ENCODE data around the gene SMTN.

Gene SMTN

DNA sequence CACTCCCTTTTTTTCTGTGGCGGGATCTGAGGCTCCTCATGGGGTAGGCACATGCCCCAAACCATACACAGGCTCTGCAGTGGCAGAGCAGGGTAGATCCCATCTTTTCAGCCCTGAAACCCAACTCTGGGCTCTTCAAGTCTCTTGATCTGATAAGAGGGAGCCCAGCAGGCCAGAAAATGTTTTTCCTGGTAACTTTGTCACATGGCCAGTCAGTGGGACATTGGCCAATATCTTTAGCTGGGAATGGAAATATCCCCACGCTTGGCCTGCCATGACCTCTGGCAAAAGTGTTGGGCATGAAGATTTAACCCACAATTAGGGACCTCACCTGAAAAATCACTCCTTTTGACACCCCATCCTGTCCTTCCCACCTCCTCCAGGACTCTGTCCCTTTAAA lies 49.8 kb downstream of the SMTN start:
- no peak for DNase-seq

GRCh38 chr22:31133911-31134310 lies 52.8 kb downstream of the SMTN start:
- no peak for DNase-seq

GRCh38 chr22:31134688-31135087 lies 53.6 kb downstream of the SMTN start:
- no peak for DNase-seq

DNA sequence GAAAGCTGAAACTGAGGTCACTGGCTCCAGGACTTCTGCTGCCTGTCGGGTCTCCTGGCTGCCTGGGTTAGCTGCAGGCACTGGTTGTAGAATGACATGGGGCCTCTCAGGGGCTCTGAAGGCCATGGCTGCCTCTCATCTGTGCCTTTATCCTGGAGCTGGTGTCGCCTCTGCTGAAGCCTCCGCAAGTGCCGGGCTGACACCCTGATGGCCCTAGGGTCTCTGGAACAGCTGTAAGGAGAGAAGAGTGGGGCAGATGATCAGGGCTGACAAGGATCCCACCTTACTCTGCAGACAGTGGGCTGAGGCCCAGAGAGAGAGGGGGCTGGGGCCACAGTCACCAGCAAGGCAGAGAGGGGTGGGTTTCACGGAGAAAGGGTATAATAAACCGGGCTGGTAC lies 54.6 kb downstream of the SMTN start:
- no peak for DNase-seq

- no peak for DNase-seq
These were observed 55.0 kb downstream of the SMTN start for GRCh38 chr22:31136155-31136554.

- DNase-seq, result no peak
These were observed 55.6 kb downstream of the SMTN start for GRCh38 chr22:31136711-31137110.

GRCh38 chr22:31137721-31138120 lies 56.6 kb downstream of the SMTN start:
- DNase-seq, result no peak

DNA sequence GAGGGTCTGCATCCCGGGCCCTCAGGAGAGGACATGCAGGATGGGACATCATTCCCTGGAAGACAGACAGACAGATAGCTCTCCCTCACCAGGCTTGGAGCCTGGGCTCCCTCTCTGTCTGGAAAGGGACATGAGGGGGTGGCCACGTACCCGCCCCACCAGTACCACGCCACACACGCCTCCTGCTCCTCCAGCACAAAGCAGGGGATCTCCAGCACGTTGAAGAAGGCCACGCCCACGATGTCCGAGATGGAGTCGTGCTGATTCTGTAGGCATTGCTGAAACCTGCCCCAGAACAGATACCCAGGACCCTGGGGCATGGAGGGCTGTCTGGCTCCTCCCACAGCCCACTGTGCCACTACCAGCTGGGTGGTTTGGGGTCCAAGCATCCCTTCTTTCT lies 57.0 kb downstream of the SMTN start:
- DNase-seq, result no peak

DNA sequence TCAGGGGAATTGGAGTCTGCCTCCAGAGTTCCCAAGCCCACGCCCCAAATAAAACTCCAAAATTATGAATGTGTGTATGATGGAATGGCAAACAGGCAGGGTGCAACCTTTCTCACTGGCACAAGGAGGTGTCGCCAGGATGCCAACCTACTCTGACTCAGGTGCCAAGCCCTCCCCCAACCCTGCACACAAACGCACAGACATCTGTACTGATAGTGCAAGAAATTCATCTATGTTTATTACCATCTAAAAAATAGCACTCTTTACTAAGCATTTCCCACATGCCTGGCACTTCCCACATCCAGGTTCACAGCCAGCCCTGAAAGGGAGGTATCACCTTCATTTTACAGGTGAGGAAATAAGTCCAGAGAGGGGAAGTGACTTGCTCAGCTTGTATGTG lies 57.9 kb downstream of the SMTN start:
- DNase-seq, result no peak

GRCh38 chr22:31139866-31140716 lies 59.0 kb downstream of the SMTN start, which contains the start of gene PLA2G3:
Gene PLA2G3 (minus strand): TSS chr22:31140508. CDS start chr22:31140354, 154 bp downstream.
- DNase-seq, result peak in 1 of 14 donors; percentile 48

DNA sequence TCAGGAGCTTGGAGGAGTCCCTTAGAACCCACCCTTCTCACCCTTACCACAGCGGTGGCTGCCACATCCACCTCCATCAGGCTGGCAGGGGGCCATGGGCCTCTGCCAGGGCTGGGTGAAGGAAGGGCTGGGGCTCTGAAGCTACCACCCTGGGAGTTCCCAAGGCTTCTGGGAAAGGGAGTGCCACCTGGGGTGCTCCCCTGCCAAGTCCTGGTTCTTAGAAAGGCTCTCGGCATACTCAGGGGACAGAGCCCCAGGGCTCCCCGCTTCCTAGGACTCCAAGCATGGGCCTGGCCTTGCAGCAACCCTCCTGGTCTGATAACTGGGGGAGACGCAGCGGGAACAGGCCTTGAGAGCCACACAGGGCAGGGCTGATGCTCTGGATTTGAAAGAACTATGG lies 59.6 kb downstream of the SMTN start:
- no peak for DNase-seq

- DNase-seq, result no peak
These were observed 60.4 kb downstream of the SMTN start for GRCh38 chr22:31141551-31141950.

DNA sequence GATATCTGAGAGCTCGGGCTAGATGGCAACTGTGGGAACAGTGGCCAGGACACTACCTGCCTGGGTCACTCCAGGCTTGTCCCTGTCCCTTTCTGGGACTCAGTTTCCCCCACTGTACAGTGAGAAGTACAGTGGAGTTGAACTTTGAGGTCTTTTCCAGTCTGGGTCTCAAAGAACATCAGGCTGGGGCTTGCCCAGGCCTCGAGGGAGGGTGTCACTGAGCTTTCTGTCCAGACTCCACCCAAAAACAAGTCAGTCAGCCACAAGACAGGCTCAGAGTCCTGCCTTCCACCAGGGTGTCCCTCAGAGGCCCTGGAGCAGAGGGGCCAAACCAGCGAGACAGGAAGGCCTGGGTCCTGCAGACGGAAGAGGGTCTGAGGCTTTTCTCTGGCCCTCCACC lies 61.2 kb downstream of the SMTN start:
- no peak for DNase-seq

DNA sequence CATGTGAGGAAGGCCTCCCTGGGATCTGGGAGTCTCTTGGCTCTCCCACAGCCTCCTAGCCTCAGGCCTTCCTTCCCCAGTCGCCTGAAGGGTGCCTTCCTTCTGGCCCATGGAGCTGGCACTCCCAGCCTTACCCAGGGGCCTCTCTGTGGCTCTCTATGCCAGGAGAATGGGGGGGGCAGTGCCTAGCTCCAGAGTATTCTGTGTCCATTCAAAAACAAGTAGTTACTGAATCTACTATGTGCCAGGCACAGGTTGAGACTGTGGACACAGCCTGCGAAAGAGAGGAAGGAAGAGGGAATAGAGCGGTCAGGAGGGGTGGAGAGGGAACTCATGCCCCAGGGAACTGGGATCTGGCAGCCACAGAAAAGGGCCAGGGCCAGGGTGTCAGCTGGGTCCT lies 61.9 kb downstream of the SMTN start:
- DNase-seq, result peak in 2 of 14 donors; percentile 18 to 26

DNA sequence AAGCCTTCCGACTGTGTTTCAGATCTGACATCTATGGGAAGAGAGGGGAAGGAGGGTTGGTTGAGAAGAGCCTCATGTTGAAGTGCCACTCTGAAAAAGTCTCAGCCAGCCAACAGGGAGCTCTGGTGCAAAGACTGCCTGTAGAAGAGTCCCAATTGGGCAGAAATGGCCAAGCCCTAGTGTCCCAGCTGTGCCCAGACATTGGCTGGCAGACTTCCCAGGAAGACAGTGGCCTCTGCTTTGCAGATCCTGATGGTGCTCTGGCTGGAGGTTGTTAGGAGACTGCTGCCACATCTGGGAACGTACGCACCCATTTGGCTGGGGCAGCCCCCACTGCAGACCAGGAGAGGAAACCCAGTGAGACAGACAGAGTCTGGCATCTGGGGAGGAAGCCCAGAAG lies 62.4 kb downstream of the SMTN start:
- DNase-seq, result peak in 1 of 14 donors; percentile 18

- DNase-seq, result no peak
These were observed 63.1 kb downstream of the SMTN start for GRCh38 chr22:31144223-31144622.

DNA sequence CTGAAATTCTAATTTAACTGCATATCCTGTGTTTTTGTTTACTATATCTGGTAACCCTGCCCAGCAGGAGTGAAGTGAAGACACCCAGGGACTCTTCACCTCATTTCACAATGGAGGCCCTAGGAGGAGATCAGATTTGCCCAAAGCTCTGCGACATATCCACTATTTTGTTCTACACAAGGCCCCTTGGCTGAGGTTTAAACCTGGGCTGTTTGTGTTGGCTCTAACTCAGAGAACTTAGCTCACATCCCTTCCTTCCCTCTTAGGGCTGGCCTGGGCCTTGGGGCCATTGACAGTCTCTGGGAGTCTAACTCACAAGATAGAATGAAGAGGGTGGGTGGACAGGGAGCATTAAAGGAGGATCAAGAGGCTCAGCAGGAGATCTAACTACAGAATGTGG lies 67.4 kb downstream of the SMTN start:
- no peak for DNase-seq

GRCh38 chr22:31148953-31149627 lies 68.0 kb downstream of the SMTN start:
- DNase-seq, result peak in 10 of 14 donors; percentile 17 to 67 (median 42)

DNA sequence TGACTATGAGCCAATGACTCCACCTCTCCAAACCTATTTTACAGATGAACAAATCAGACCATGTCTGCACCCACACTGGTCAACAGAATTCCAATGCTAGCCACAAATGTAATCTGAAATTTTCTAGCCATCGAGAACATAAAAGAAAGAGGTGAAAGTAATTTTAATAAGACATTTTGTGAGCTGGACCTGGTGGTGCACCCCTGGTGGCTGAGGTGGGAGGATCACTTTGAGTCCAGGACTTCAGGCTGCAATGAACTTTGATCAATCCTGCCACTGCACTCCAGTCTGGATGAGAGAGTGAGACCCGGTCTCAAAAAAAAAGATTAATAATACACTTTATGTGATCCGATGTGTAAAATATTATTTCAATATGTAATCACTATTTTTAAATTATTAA lies 69.5 kb downstream of the SMTN start:
- DNase-seq, result no peak

- no peak for DNase-seq
These were observed 70.8 kb downstream of the SMTN start for GRCh38 chr22:31151872-31152271.

DNA sequence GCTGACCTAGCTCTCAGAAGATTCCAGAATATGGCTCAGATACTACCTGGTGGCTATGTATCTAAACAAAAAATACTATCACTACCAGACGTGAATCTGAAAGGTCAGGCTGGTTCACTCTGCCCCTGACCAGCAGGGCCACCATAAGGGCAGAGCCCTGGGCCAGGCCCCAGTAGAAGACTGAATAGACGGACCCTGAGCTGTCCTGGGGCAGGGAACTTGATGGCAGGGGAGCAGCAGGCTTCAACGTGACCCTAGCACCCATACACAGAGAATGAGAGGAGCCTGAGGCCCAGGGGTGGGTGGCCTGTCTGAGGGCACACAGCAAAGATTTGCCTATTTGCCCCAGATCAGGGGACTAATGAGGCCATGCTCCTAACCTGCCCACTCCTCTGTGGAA lies 72.2 kb downstream of the SMTN start:
- no peak for DNase-seq

Data from C1 segment of cervical spinal cord (tissue), 14 donors.